Measurements from ENCODE around the gene TMEM131L.
"Not testable (repeated sequence)": the region's sequence is repeated elsewhere in the genome, so short reads cannot be mapped to it uniquely, and the experiment has no call there.

TMEM131L gene

DNA sequence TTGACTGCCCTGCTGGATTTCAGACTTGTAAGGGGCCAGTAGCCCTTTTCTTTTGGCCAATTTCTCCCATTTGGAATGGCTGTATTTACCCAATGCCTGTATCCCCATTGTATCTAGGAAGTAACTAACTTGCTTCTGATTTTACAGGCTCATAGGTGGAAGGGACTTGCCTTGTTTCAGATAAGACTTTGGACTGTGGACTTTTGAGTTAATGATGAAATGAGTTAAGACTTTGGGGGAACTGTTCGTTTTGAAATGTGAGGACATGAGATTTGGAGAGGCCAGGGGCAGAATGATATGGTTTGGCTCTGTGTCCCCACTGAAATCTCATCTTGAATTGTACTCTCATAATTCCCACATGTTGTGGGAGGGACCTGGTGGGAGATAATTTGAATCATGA lies 200.3 kb downstream of the TMEM131L start:
- not testable (repeated sequence) for DNase-seq (ENCODE audit: extremely low spot score, insufficient read length, low read depth); FAIRE-seq

DNA sequence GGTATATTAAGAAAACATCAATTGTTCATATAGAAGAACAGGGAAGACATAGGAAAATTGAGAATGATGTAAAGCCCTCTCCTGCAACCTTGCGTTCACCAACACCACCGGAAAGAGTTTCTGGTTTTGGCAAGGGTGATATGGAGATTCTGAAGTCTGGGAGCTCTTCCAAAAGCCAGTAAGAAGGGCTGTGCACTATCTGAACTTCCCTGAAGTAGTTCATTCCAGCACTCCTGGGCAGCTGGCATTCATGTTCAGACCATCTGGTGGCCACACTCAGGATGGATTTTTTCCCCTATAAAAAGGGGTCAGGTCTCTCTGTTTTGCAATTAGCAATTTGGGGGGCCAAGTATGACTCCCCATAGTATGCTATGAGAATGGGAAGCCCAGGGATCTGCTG lies 202.5 kb downstream of the TMEM131L start:
- FAIRE-seq (no peak), DNase-seq (ENCODE audit: extremely low spot score, insufficient read length, low read depth) (no peak)

DNA sequence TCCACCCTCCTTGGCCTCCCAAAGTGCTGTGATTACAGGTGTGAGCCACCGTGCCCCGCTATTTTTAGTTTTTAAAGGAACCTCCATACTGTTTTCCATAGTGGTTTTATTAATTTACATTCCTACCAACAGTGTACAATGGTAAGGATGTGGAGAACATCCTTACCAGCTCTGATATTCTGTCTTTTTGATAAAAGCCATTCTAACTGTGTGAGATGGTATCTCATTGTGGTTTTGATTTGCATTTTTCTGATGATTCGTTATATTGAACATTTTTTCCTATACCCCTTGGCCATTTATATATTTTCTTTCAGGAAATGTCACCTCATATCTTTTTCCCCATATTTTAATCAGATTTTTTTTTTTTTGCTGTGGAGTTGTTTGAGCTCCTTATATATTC lies 203.7 kb downstream of the TMEM131L start:
- DNase-seq (ENCODE audit: extremely low spot score, insufficient read length, low read depth): no peak
- FAIRE-seq: no peak

DNA sequence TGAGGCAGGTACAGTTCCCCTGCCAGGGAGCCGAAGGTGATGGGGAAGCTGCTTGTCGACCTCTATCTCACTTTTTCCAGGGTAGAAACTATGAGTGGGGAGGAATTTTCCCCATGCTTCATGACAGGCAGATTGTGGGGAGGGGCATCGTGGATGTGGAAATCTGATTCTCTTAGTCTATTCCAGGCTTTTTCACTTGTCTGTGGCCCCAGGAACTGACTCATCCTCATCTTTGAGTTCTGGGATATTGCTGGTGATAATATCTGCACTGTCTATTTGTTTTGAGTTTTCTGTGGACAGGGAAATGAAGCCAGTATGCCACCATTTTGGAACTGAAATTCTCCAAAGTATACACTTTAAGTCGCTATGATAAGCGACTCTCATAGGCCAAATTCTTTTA lies 210.3 kb downstream of the TMEM131L start:
- DNase-seq (ENCODE audit: extremely low spot score, insufficient read length, low read depth) (no peak), FAIRE-seq (no peak)

DNA sequence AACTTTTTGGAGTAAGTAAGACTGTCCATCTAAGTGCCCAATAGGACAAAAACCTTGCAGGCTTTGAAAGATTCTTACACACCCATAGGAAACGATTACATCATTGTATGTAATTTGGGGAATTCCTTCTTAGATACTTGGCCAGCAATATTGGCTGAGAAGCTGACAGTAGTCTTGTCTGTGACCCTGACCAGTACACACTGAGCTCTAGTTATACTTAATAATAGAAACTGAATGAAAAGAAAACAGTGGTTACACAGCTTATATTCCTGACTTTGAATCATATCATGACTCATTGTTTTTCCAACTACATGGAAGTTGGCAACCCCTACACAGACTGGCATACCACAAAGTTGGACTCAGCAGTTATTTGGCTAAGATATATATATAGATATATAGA lies 210.8 kb downstream of the TMEM131L start:
- DNase-seq (ENCODE audit: extremely low spot score, insufficient read length, low read depth) (no peak), FAIRE-seq (no peak)

DNA sequence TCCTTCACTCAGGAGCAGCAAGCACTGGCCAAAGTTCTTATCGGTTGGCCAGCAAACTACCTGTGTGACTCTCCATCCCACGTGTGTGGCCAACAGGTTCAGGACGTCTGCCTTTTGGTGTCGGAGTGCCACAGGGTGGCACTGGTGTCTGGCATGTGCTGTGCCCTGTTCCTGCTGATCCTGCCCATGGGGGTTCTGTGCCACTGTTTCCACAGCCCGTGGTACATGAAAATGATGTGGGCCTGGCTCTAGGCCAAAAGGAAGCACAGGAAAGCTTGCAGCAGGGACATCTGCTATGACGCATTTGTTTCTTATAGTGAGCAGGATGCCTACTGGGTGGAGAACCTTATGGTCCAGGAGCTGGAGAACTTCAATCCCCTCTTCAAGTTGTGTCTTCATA lies 213.3 kb downstream of the TMEM131L start:
- FAIRE-seq: no peak
- DNase-seq (ENCODE audit: extremely low spot score, insufficient read length, low read depth): no peak

GRCh38 chr4:153683763-153684181 lies 217.6 kb downstream of the TMEM131L start:
- FAIRE-seq: no peak

GRCh38 chr4:153684182-153684970 lies 218.2 kb downstream of the TMEM131L start, which contains the start of gene TLR2:
Gene TLR2 (plus strand): TSS chr4:153684280. CDS start chr4:153702908, 18,628 bp downstream.
- peak; percentile 52 for FAIRE-seq
- peak; percentile 50 for DNase-seq (ENCODE audit: extremely low spot score, insufficient read length, low read depth)

More at GRCh38 chr4:153683763-153684181, 217.6 kb downstream of the TMEM131L start:
- no peak for DNase-seq (ENCODE audit: extremely low spot score, insufficient read length, low read depth)

GRCh38 chr4:153684971-153685371 lies 218.8 kb downstream of the TMEM131L start:
- no peak for FAIRE-seq
- DNase-seq (ENCODE audit: extremely low spot score, insufficient read length, low read depth): no peak
